Measurements from ENCODE around the gene PWWP2A.
"Not testable (repeated sequence)": the region's sequence is repeated elsewhere in the genome, so short reads cannot be mapped to it uniquely, and the experiment has no call there.

GRCh38 chr5:160144436-160144835 is 25.2 kb upstream of the PWWP2A start:
- TF ChIP-seq POLR2A (IDR thresholded peaks at IDR 0.05; ENCODE audit: low read depth, low read length); POLR2AphosphoS5 (IDR thresholded peaks at IDR 0.05; ENCODE audit: low read depth, low read length); TAF1 (IDR thresholded peaks at IDR 0.05; ENCODE audit: low read depth, low read length); PAX5 (IDR thresholded peaks at IDR 0.05; ENCODE audit: insufficient read depth, low read length, severe bottlenecking): not testable (repeated sequence)
